IMR-90 (cell line): ENCODE results near the gene CDC6. TPM values are rescaled to one million over a fixed set of nuclear protein-coding genes. Genes with fewer than 3 reads are reported as not detected.

ENCODE experiments used
- ATAC-seq: fragments of 200-7000 bp; cut with Tn5 transposase; 2 replicates; pipeline ENCODE4 v1.9.1; 2020; ENCODE audit warnings: low read depth, mild to moderate bottlenecking, moderate library complexity
- BruUV-seq: library from RNA; stranded (reverse); fragments of 400-500 nt; replicated peaks from 2 replicates; lab custom pipeline; 2021; lab: Mats Ljungman, UMichigan
- CTCF ChIA-PET: fragments of 300-600 bp; formaldehyde crosslinking; extraction: SDS; loops from one replicate; lab custom pipeline; 2021; ENCODE audit warnings: antibody characterized with exemption; lab: Yijun Ruan, JAX
- POLR2A ChIA-PET: fragments of 300-600 bp; sonication (Branson Sonifier 250); formaldehyde crosslinking; loops from one replicate; lab custom pipeline; 2022; ENCODE audit warnings: antibody characterized with exemption; ENCODE audit not compliant: unreplicated experiment; lab: Charles Lee
- DNase-seq: peaks from one replicate; pipeline ENCODE4 v3.0.0; 2013
- H2AFZ ChIP-seq: replicated peaks from 2 replicates; pipeline ENCODE3; 2013; ENCODE audit warnings: low read length, mild to moderate bottlenecking; ENCODE audit not compliant: poor library complexity
- H2AK5ac ChIP-seq: 2 replicates; pipeline ENCODE4 v1.6.1; 2013; ENCODE audit warnings: low read depth, low read length, inconsistent platforms
- H2AK9ac ChIP-seq: replicated peaks from 2 replicates; pipeline ENCODE3; 2013; ENCODE audit warnings: mild to moderate bottlenecking, low read depth, low read length, moderate library complexity; ENCODE audit not compliant: poor library complexity
- H2BK120ac ChIP-seq: 2 replicates; pipeline ENCODE4 v1.6.1; 2013; ENCODE audit warnings: low read depth, low read length, inconsistent platforms
- H2BK15ac ChIP-seq: 3 replicates; pipeline ENCODE4 v1.6.1; 2013; ENCODE audit warnings: low read depth, low read length, inconsistent platforms
- H2BK20ac ChIP-seq: 2 replicates; pipeline ENCODE4 v1.6.1; 2013; ENCODE audit warnings: low read depth, mild to moderate bottlenecking, inconsistent platforms, low read length, moderate library complexity
- H2BK5ac ChIP-seq: 2 replicates; pipeline ENCODE4 v1.6.1; 2013; ENCODE audit warnings: mild to moderate bottlenecking, low read depth, low read length, inconsistent platforms; ENCODE audit not compliant: poor library complexity, severe bottlenecking
- H3K14ac ChIP-seq: replicated peaks from 2 replicates; pipeline ENCODE4 v1.6.1; 2013; ENCODE audit warnings: low read depth, low read length, inconsistent platforms
- H3K18ac ChIP-seq: 2 replicates; pipeline ENCODE4 v1.6.1; 2013; ENCODE audit warnings: low read depth, low read length, control low read depth
- H3K23ac ChIP-seq: 2 replicates; pipeline ENCODE4 v1.6.1; 2013; ENCODE audit warnings: low read depth, low read length, inconsistent platforms
- H3K27ac ChIP-seq: 2 replicates; pipeline ENCODE4 v1.5.1; 2013; ENCODE audit warnings: mild to moderate bottlenecking, control low read depth, low read length; ENCODE audit not compliant: insufficient read depth
- H3K27me3 ChIP-seq: 2 replicates; pipeline ENCODE4 v1.6.1; 2013; ENCODE audit warnings: low read length; ENCODE audit not compliant: control insufficient read depth, insufficient read depth
- H3K36me3 ChIP-seq: 2 replicates; pipeline ENCODE4 v1.6.1; 2013; ENCODE audit warnings: low read length, mixed read lengths; ENCODE audit not compliant: control insufficient read depth, insufficient read depth
- H3K4ac ChIP-seq: 2 replicates; pipeline ENCODE4 v1.6.1; 2013; ENCODE audit warnings: low read depth, low read length, inconsistent platforms
- H3K4me1 ChIP-seq: 2 replicates; pipeline ENCODE4 v1.6.1; 2013; ENCODE audit warnings: low read length, mixed read lengths; ENCODE audit not compliant: control insufficient read depth, insufficient read depth
- H3K4me2 ChIP-seq: 2 replicates; pipeline ENCODE4 v1.6.1; 2013; ENCODE audit warnings: low read depth, mild to moderate bottlenecking, control low read depth, low read length, moderate library complexity
- H3K4me3 ChIP-seq: 2 replicates; pipeline ENCODE4 v1.5.1; 2013; ENCODE audit warnings: low read depth, mild to moderate bottlenecking, control low read depth, low read length, moderate library complexity; ENCODE audit not compliant: insufficient read depth
- H3K56ac ChIP-seq: 2 replicates; pipeline ENCODE4 v1.6.1; 2013; ENCODE audit warnings: low read length, inconsistent platforms; ENCODE audit not compliant: insufficient read depth; ENCODE audit errors: extremely low read depth
- H3K79me1 ChIP-seq, 2 experiments: 2 replicates each; pipeline ENCODE4 v1.6.1; 2013; ENCODE audit warnings: low read length in 2 of 2, inconsistent platforms in 1 of 2, low read depth in 1 of 2
- H3K9ac ChIP-seq: 2 replicates; pipeline ENCODE4 v1.6.1; 2013; ENCODE audit warnings: low read depth, low read length, control low read depth
- H3K9me1 ChIP-seq: 2 replicates; pipeline ENCODE4 v1.6.1; 2013; ENCODE audit warnings: low read length, inconsistent platforms; ENCODE audit not compliant: insufficient read depth
- H3K9me3 ChIP-seq: 2 replicates; pipeline ENCODE4 v1.6.1; 2013; ENCODE audit warnings: low read length; ENCODE audit not compliant: control insufficient read depth, insufficient read depth
- H4K20me1 ChIP-seq: 2 replicates; pipeline ENCODE4 v1.6.1; 2013; ENCODE audit warnings: low read length, inconsistent platforms; ENCODE audit not compliant: insufficient read depth
- H4K5ac ChIP-seq: 2 replicates; pipeline ENCODE4 v1.6.1; 2013; ENCODE audit warnings: mild to moderate bottlenecking, low read depth, low read length, control low read depth
- H4K8ac ChIP-seq, 2 experiments: 2 replicates each; pipeline ENCODE4 v1.6.1; 2013; ENCODE audit warnings: low read depth in 2 of 2, low read length in 2 of 2, control low read depth in 1 of 2, inconsistent platforms in 1 of 2
- H4K91ac ChIP-seq: 2 replicates; pipeline ENCODE4 v1.6.1; 2013; ENCODE audit warnings: low read depth, low read length, inconsistent platforms; ENCODE audit not compliant: insufficient read depth
- BHLHE40 ChIP-seq: fragments of 150-350 bp; IDR thresholded peaks from 2 replicates; pipeline ENCODE4 v1.6.1; 2016; ENCODE audit warnings: mild to moderate bottlenecking, low read depth, low read length
- CHD1 ChIP-seq: IDR thresholded peaks from 2 replicates; pipeline ENCODE4 v1.6.1; 2012; ENCODE audit warnings: low read depth, low read length, improper control_type of control experiment
- ELK1 ChIP-seq: fragments of 150-350 bp; IDR thresholded peaks from 2 replicates; pipeline ENCODE4 v1.6.1; 2016; ENCODE audit warnings: low read depth, mild to moderate bottlenecking, low read length, moderate library complexity, borderline replicate concordance
- MAZ ChIP-seq: IDR thresholded peaks from 2 replicates; pipeline ENCODE4 v1.6.1; 2012; ENCODE audit warnings: low read depth, mild to moderate bottlenecking, low read length, improper control_type of control experiment, moderate library complexity, borderline replicate concordance
- NFE2L2 ChIP-seq: fragments of 150-350 bp; IDR thresholded peaks from 2 replicates; pipeline ENCODE4 v1.6.1; 2016; ENCODE audit warnings: low read depth, mild to moderate bottlenecking, low read length
- SMC3 ChIP-seq: fragments of 150-350 bp; IDR thresholded peaks from 2 replicates; pipeline ENCODE4 v1.6.1; 2016; ENCODE audit warnings: low read depth, mild to moderate bottlenecking, antibody characterized with exemption, low read length, moderate library complexity
- WGBS, 2 experiments: methylation state at CpG; one replicate each; pipeline versions ENCODE4 v1.1.5 to v1.1.7; 2013; ENCODE audit warnings: missing lambda C conversion rate in 2 of 2; ENCODE audit not compliant: insufficient read length in 1 of 2; ENCODE audit errors: extremely low coverage in 2 of 2; 5-methylcytosine and 5-hydroxymethylcytosine counted together
- dilution Hi-C: fragments of 300-500 bp; cut with HindIII; formaldehyde crosslinking; loops from one replicate; pipeline ENCODE4 v1.14.3; 2018; ENCODE audit warnings: low sequenced_read_pairs; ENCODE audit not compliant: unreplicated experiment
- in situ Hi-C: fragments of 300-500 bp; cut with MboI; formaldehyde crosslinking; loops from 3 replicates; pipeline ENCODE4 v1.14.3; 2019; ENCODE audit warnings: low sequenced_read_pairs, inconsistent platforms, mixed read lengths
- intact Hi-C: fragments of 100-400 bp; cut with micrococcal nuclease; formaldehyde crosslinking; loops from 2 replicates; pipeline ENCODE4 v1.10.0; 2022
- polyA plus RNA-seq, 3 experiments: library from polyadenylated mRNA; depleted of rRNA; stranded (reverse); fragments of >200 nt; gene quantifications; 2 replicates each; pipeline ENCODE4 v1.2.3, GENCODE V29; 2012; ENCODE audit warnings: low replicate concordance in 1 of 3
- total RNA-seq: library from RNA; depleted of rRNA; stranded (reverse); fragments of >200 nt; gene quantifications from 2 replicates; pipeline ENCODE4 v1.2.3, GENCODE V29; 2012
- TF ChIP-seq, protein P1 (sequence below): fragments of 150-350 bp; IDR thresholded peaks from 2 replicates; pipeline ENCODE4 v1.6.1; 2017; ENCODE audit warnings: mild to moderate bottlenecking, antibody characterized with exemption, low read length, low read depth

CDC6 gene
- total and polyA plus RNA-seq, 2 of the 4 experiments (the other 2 are of a cell fraction): 15.3 to 25.6 TPM

- Histone ChIP-seq H2AFZ (no peak overlapping the region), H3K27ac (no peak overlapping the region), H3K4me1 (peaks cover 7% of the 10 kb centered on the region), H4K8ac (no peak overlapping the region), H4K5ac (no peak overlapping the region), H3K4me2 (no peak overlapping the region), H2AK9ac (no peak overlapping the region), H3K18ac (no peak overlapping the region), H3K23ac (no peak overlapping the region), H3K4ac (no peak overlapping the region), H3K9me1 (peaks cover 11% of the 10 kb centered on the region), H4K91ac (no peak overlapping the region), H3K9me3 (no peaks in the 10 kb centered on the region), H2BK15ac (no peak overlapping the region), H3K9ac (no peak overlapping the region), H3K79me1 (peaks cover 5 to 8% of the 10 kb centered on the region in 2 experiments; a peak in 3 of 4 replicates), H3K4me3 (no peak overlapping the region), H2BK5ac (no peak overlapping the region), H3K56ac (no peak overlapping the region), H2AK5ac (no peak overlapping the region), H3K36me3 (peaks cover 35% of the 10 kb centered on the region), H2BK20ac (no peak overlapping the region), H3K27me3 (no peaks in the 10 kb centered on the region), H4K20me1 (peaks cover 7% of the 10 kb centered on the region; the same call in 1 of the 2 replicates), H2BK120ac (no peak overlapping the region), H3K14ac (no peak overlapping the region)
- ChIA-PET CTCF (interaction anchor here (0.7 kb wide), 1 partner anchor 217 kb away, joined by 3 read pairs; no protein-coding TSS in a partner anchor), POLR2A (no interaction called here)
- no peak for ATAC-seq
- no peak for TF ChIP-seq CHD1
- TF ChIP-seq, protein P1, sequence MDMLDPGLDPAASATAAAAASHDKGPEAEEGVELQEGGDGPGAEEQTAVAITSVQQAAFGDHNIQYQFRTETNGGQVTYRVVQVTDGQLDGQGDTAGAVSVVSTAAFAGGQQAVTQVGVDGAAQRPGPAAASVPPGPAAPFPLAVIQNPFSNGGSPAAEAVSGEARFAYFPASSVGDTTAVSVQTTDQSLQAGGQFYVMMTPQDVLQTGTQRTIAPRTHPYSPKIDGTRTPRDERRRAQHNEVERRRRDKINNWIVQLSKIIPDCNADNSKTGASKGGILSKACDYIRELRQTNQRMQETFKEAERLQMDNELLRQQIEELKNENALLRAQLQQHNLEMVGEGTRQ: no peak
- TF ChIP-seq MAZ: no peak
- no peak for TF ChIP-seq BHLHE40
- no peak for TF ChIP-seq NFE2L2
- TF ChIP-seq ELK1: no peak
- TF ChIP-seq SMC3: no peak
- BruUV-seq: no TSS peak
- intact Hi-C loops: no loop called here
- in situ Hi-C loops: loop anchor here (10.0 kb wide), 1 partner anchor 257 kb away; no protein-coding TSS in a partner anchor
- DNase-seq: no peak
- dilution Hi-C loops: no loop called here
- no CpG with 5 or more reads among the region's 2 CpGs for WGBS, 2 experiments
These were observed 6.0 kb upstream of the CDC6 start for GRCh38 chr17:40281663-40282062.
